Measurements from ENCODE around the gene LGALS7. TPM values are rescaled to one million over a fixed set of nuclear protein-coding genes. Genes with fewer than 3 reads are reported as not detected.
"Not testable (repeated sequence)": the region's sequence is repeated elsewhere in the genome, so short reads cannot be mapped to it uniquely, and the experiment has no call there.

The LGALS7 gene
- total RNA-seq, 2 donors from 2014 or later: not detected

DNA sequence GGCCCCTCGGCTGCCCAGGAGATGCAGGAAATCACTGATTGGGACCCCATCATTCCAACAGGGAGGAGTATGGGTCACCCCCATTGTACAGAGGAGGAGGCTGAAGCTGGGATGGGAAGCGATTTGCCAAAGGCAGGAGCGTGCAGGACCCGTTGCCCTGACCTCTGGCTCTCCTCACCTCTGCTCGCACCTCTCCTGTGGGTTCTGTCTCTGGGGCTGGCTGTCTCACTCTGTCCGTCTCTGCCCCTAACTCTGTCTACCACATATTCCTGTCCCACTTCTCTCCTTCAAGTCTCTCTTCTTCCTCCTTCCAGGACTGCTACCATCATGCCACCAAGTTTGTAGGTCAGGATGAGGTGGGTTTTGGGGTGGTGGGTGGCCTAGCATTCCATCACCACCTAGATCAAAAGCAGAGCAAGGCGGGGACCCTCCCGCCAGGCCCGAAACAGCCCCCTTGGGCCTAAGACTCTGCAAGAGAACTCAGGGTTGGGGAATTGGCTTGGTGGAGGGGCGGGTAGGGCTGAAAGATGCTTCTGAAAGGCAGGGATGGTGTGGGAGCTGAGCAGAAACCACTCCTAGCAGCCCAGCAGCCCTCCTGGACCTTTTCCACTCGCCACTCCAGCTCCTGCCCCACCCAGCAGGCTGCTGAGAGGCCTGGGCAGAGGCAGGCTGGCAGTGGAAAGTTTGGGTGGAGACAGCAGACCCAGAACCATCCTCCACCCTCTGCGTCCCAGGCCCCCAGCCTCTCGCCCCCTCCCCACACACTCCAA, 1.0 kb upstream of the LGALS7 start:
- Mint-ChIP-seq H3K4me3 (no peak overlapping the region), H3K27ac (no peak overlapping the region), H3K36me3 (ENCODE audit: low read depth) (no peaks in the 10 kb centered on the region), H3K4me1 (peaks cover 3% of the 10 kb centered on the region), H3K27me3 (peaks cover 5% of the 10 kb centered on the region)
- no peaks in the 10 kb centered on the region for H3K9me3 ChIP-seq (ENCODE audit: control insufficient read depth, low read length, poor library complexity, severe bottlenecking)
- DNase-seq (no peak), ATAC-seq (no peak)

DNA sequence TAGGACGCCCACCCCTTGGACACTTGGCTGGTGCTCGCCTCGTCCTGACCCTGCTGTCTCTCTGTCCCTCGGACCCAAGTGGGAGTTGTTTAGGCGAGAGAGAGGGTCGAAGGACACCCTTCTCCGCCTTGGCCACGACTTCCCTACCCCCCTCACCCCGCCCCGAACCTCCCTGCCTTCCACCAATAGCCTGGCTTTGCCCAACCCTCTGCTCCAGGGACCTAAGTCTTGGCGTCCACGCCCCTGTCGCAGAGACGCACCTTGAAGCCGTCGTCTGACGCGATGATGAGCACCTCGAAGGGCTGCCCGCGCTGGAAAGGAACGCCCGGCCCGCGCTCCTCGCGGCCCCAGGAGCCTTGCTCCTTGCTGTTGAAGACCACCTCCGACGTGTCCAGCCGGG, 1.7 kb downstream of the LGALS7 start:
- ATAC-seq; H3K36me3 Mint-ChIP-seq (ENCODE audit: low read depth); H3K9me3 ChIP-seq (ENCODE audit: control insufficient read depth, low read length, poor library complexity, severe bottlenecking); DNase-seq; H3K4me1 Mint-ChIP-seq; H3K27ac Mint-ChIP-seq; H3K4me3 Mint-ChIP-seq; H3K27me3 Mint-ChIP-seq: not testable (repeated sequence)

DNA sequence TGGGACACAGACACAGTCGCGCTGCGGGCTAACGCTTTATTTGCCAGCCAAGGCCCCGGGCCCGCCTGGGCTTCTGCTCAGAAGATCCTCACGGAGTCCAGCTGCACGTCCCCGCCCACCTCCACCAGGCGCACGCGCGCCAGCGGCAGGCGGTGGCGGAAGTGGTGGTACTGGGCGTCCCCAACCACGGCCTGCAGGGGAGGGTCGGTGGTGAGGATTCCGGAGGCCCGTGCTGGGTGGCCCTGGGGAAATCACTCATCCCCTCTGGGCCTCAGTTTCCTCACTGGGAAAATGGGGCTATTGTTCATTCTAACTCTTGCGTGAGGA, 2.4 kb downstream of the LGALS7 start:
- H3K4me3 Mint-ChIP-seq; H3K27ac Mint-ChIP-seq; H3K27me3 Mint-ChIP-seq; H3K9me3 ChIP-seq (ENCODE audit: control insufficient read depth, low read length, poor library complexity, severe bottlenecking); H3K4me1 Mint-ChIP-seq; DNase-seq; H3K36me3 Mint-ChIP-seq (ENCODE audit: low read depth): not testable (repeated sequence)
- peak; percentile 80 for ATAC-seq

DNA sequence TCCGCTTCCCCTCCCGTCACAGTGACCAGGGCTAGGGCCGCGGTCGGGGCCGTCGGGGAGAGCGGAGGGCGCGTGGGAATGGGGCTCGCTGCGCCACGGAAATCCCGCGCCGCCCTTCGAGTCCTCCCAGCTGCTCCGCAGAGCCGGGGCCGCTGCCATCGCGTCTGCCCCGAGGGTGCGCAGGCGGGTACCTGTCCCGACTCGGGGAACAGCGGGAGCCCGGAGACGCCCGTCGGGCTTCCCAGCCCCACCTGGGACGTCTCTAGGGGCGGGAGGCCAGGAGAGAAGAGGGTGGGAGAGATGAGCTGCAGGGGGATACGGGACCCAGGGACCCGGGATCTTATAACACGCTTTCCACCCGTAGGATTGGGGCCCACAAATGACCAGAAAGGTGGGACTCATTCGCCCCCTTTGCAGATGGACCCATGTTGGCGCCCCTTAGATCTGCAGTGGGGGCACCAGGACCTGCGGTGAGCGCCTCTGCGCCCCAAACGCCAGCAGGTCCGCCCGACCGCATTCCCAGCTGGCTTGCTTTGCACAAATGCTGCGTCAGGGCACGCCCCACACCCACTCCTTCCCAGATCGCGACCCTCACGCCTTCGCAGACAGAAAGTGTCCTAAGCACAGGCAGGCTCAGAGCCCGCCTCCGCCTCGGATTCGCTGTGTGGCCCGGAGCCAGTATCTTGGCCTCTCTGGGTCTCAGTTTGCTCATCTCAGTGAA, 2.9 kb downstream of the LGALS7 start:
- H3K27ac Mint-ChIP-seq; H3K4me3 Mint-ChIP-seq; H3K9me3 ChIP-seq (ENCODE audit: control insufficient read depth, low read length, poor library complexity, severe bottlenecking); H3K4me1 Mint-ChIP-seq; H3K36me3 Mint-ChIP-seq (ENCODE audit: low read depth); H3K27me3 Mint-ChIP-seq; DNase-seq: not testable (repeated sequence)
- ATAC-seq: peak; percentile 27

DNA sequence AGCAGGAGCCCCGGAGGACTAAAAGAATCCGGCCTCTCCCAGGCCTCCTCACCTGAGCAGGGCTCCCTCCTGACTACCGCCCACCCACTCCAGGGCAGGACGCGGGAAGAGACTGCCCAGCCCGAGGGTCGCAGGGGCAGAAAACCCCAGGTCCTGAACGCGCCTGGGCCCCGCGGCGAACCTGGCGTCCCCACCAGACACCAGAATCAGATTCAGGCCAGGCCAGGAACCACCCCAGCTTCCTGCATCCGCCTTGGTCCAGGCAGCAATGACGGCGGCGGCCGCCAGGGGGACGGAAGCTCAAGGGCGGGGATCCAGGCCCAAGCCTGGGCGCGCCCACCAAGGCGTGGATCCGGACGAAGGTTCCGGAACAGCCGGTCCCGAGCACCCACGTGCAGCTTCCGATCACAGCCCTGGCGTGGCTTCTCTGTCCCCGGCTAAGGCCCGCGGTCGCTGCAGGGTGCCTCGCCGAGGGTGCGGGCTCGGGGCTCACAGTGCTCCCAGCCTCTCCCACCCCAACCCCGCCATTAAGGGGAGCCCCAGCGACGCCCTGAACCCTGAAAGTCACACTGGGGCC, 3.6 kb downstream of the LGALS7 start:
- H3K27ac Mint-ChIP-seq: peak overlapping the region; percentile 85
- peak overlapping the region; percentile 62 for H3K4me3 Mint-ChIP-seq
- ATAC-seq: peak; percentile 87
- no peaks in the 10 kb centered on the region for H3K36me3 Mint-ChIP-seq (ENCODE audit: low read depth)
- peak; percentile 86 to 91 (median 90) for DNase-seq
- H3K4me1 Mint-ChIP-seq: peaks cover 8% of the 10 kb centered on the region
- H3K27me3 Mint-ChIP-seq: no peaks in the 10 kb centered on the region
- no peaks in the 10 kb centered on the region for H3K9me3 ChIP-seq (ENCODE audit: control insufficient read depth, low read length, poor library complexity, severe bottlenecking)

DNA sequence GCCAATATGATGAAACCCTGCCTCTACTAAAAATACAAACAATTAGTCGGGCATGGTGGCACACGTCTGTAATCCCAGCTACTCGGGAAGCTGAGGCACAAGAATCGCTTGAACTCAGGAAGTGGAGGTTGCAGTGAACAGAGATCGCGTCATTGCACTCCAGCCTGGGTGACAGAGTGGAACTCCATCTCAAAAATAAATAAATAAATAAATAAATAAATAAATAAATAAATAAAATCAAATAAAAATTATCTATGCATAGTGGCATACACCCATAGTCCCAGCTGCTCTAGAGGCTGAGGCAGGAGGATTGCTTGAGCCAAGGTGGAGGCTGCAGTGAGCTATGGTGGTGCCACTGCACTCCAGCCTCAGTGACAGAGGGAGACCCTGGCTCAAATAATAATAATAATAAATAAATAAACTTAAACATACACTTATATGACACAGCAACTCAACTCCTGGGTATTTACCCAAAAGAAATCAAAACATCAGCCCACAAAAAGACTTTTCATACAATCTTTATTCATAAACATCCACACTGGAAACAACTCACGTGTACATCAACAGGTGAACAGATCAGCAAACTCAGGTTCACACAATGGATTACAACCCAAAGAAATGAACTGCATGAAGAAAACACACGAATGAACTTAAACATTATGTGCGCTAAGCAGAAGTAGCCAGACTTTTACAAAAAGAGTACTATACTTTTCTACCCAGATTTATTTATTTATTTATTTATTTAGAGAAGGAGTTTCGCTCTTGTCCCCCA, 6.9 kb downstream of the LGALS7 start:
- Mint-ChIP-seq H3K4me3 (no peak overlapping the region), H3K27ac (no peak overlapping the region), H3K4me1 (peaks cover 11% of the 10 kb centered on the region), H3K36me3 (ENCODE audit: low read depth) (no peaks in the 10 kb centered on the region), H3K27me3 (no peaks in the 10 kb centered on the region)
- no peak for DNase-seq
- ATAC-seq: no peak
- H3K9me3 ChIP-seq (ENCODE audit: control insufficient read depth, low read length, poor library complexity, severe bottlenecking): no peaks in the 10 kb centered on the region

DNA sequence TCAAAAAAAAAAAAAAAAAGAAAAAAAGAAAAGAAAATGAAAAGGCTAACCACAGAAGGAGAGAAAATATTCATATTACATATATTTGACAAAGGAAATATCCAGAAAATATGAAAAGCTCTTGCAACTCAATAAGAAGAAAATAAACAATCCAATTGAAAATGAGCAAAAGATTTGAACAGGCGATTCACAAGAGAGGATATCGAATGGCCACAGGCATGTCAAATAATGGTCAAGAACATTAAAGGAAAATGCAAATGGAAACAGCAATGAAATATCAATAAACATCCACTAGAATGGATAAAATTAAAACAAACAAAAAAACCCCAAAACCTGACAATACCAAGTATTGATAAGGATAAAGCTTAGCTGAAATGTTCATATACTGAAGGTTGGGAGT, 8.1 kb downstream of the LGALS7 start:
- no peaks in the 10 kb centered on the region for H3K27me3 Mint-ChIP-seq
- H3K36me3 Mint-ChIP-seq (ENCODE audit: low read depth): no peaks in the 10 kb centered on the region
- H3K4me3 Mint-ChIP-seq: no peak overlapping the region
- ATAC-seq: no peak
- no peak overlapping the region for H3K27ac Mint-ChIP-seq
- DNase-seq: no peak
- H3K4me1 Mint-ChIP-seq: peaks cover 13% of the 10 kb centered on the region
- no peaks in the 10 kb centered on the region for H3K9me3 ChIP-seq (ENCODE audit: control insufficient read depth, low read length, poor library complexity, severe bottlenecking)

DNA sequence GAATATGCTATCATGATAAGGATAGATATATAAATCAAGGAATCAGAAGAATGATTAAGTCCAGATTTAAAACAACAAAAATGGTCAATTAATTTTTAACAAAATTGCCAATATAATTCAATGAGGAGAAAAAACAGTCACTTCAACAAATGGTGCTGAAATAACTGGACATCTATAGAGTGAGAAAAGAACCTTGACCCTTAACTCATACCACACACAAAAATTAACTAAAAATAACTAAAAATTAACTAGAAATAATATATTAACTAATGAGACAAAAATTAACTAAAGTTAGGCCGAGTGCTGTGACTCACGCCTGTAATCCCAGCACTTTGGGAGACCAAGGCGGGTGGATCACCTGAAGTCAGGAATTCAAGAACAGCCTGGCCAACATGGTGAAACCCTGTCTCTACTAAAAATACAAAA, 9.5 kb downstream of the LGALS7 start:
- no peak for ATAC-seq
- Mint-ChIP-seq H3K36me3 (ENCODE audit: low read depth) (no peaks in the 10 kb centered on the region), H3K27ac (no peak overlapping the region), H3K4me1 (peaks cover 7% of the 10 kb centered on the region), H3K4me3 (no peak overlapping the region), H3K27me3 (no peaks in the 10 kb centered on the region)
- DNase-seq: no peak
- H3K9me3 ChIP-seq (ENCODE audit: control insufficient read depth, low read length, poor library complexity, severe bottlenecking): no peaks in the 10 kb centered on the region

DNA sequence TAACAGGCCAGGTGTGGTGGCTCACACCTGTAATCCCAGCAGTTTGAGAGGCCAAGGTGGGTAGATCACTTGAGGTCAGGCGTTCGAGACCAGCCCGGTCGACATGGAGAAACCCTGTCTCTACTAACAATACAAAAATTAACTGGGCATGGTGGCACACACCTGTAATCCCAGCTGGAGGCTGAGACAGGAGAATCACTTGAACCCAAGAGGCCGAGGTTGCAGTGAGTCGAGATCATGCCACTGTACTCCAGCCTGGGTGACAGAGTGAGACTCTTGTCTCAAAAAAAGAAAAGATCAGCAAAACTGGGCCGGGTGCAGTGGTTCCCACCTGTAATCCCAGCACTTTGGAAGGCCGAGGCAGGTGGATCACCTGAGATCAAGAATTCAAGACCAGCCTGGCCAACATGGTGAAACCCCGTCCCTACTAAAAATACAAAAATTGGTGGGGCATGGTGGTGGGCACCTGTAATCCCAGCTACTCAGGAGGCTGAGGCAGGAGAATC, 11.4 kb downstream of the LGALS7 start:
- H3K4me1 Mint-ChIP-seq: not testable (repeated sequence)

DNA sequence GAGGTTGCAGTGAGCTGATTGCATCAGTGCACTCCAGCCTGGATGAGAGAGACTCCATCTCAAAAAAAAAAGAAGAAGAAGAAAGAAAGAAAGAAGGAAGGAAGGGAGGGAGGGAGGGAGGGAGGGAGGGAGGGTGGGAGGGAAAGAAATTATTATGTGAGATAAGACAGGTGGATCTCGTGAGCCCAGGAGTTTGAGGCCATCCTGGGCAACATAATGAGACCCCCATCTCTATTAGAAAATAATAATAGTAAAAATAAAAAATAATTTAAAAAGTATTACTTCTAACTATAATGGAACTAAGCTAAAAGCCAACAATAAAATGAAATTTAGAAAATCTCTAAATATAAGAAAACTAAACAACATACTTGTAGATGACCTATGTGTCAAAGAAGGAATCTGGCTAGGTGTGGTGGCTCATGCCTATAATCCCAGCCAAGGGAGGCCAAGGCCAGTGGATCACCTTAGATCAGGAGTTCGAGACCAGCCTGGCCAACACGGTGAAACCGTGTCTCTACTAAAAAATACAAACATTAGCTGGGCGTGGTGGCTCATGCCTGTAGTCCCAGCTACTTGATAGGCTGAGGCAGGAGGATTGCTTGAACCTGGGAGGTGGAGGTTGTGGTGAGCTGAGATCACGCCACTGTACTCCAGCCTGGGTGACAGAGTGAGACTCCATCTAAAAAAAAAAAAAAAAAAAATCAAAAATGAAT, 12.4 kb downstream of the LGALS7 start:
- not testable (repeated sequence) for H3K27me3 Mint-ChIP-seq; H3K4me3 Mint-ChIP-seq; ATAC-seq; H3K36me3 Mint-ChIP-seq (ENCODE audit: low read depth); H3K9me3 ChIP-seq (ENCODE audit: control insufficient read depth, low read length, poor library complexity, severe bottlenecking); H3K4me1 Mint-ChIP-seq; DNase-seq
- peak overlapping the region; percentile 68 for H3K27ac Mint-ChIP-seq

More for the DNA sequence above, 11.4 kb downstream of the LGALS7 start:
- not testable (repeated sequence) for H3K4me3 Mint-ChIP-seq; H3K27me3 Mint-ChIP-seq; H3K9me3 ChIP-seq (ENCODE audit: control insufficient read depth, low read length, poor library complexity, severe bottlenecking); ATAC-seq; DNase-seq; H3K36me3 Mint-ChIP-seq (ENCODE audit: low read depth)
- H3K27ac Mint-ChIP-seq: peak overlapping the region; percentile 68

DNA sequence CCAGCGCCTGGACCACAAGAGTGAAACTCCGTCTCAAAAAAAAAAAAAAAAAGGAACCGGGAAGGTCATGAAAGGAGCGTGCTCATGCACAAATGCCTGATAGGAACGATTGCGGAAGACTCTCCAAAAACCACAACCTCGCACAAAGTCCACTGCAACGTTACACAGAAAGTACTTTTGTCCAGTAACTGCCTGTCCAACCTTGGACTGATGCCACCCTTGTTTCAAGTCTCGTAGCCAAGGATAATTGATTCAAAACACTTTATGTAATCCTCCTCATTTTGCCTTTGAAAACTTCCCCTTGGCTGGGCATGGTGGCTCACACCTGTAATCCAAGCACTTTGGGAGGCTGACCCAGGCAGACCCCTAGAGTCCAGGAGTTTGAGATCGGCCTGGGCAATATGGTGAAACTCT, 13.7 kb downstream of the LGALS7 start:
- H3K36me3 Mint-ChIP-seq (ENCODE audit: low read depth): no peaks in the 10 kb centered on the region
- no peak for ATAC-seq
- no peaks in the 10 kb centered on the region for H3K9me3 ChIP-seq (ENCODE audit: control insufficient read depth, low read length, poor library complexity, severe bottlenecking)
- no peak overlapping the region for H3K27ac Mint-ChIP-seq
- H3K4me3 Mint-ChIP-seq: no peak overlapping the region
- DNase-seq: no peak
- peaks cover 6% of the 10 kb centered on the region for H3K4me1 Mint-ChIP-seq
- H3K27me3 Mint-ChIP-seq: no peaks in the 10 kb centered on the region

DNA sequence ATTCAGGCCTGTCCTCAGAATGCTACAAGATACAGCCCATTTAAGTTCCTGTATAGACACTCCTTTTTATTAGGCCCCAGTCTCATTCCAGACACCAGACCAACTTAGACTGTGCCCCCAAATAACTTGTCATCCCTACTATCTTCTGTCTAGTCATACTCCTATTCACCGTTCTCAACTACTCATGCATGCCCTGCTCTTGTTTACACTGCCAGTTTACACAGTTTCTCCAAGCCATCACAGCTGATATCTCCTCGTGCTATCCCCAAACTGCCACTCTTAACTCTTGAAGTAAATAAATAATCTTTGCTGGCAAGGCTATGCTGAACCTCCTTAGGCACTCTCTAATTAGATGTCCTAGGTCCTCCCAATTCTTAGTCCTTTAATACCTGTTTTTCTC, 19.1 kb downstream of the LGALS7 start:
- H3K9me3 ChIP-seq (ENCODE audit: control insufficient read depth, low read length, poor library complexity, severe bottlenecking); H3K4me1 Mint-ChIP-seq; H3K27me3 Mint-ChIP-seq; H3K27ac Mint-ChIP-seq; H3K4me3 Mint-ChIP-seq; DNase-seq; H3K36me3 Mint-ChIP-seq (ENCODE audit: low read depth); ATAC-seq: not testable (repeated sequence)
